ENCODE data around the gene OGA.

OGA gene

DNA sequence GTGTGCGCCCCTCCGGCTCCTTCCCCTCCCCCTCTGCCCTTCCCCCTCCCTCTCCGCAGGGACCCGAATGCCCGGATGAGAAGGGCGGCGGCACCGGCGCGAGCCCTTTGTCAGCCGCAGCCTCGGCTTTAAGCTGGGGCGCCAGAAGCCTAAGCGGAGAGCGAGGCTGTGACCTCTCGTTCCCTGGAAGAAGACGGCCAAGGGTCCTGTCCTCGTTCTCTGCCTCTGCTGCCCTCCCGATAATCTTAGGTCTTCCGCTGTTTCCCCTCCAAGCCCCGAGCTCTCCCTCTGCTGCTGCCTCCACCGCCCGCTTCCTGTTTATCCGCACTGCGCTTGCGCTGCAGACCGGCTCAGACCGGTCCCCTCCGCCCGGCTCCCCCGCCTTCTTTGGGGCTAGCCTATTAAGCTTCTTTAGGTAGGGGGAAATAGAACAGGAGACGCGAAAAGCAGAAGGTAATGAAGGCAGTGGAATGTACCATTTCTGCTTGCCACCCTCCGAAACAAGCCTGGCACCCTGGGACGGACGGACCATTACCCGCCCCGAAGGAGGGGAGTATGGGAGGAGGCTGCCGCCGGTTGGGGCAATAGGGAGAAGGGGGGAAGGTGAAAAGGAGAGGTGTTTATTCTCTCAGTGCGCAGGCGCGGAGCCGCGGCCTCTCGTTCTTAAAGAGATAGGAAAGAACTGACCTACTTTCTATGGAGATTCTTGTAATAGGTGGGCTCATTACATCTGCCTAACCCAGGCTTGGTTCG is at the start of gene OGA:
OGA (minus strand) TSS at position 326 of the 753 bp plus-strand sequence. CDS start 422 bp downstream, outside the sequence.
- DNase-seq, result peak; percentile 96

DNA sequence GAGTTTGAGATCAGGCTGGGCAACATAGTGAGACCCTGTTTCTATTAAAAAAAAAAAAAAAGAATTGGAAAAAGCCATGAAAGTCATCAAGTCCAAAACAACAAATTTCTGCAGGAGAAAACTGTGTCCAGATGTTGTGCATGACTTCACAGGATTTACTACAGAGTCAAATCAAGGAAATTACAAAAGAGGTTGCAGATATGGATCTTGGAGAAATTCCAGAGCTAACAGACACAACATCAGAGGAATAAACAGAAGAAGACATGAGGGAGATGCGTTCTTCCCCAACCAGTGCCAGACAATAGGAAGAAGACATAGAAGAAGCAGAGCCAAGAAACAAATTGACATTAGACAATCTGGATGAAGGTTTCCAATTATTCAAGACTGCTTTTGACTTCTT is 49.7 kb upstream of the OGA start:
- DNase-seq, result no peak

DNA sequence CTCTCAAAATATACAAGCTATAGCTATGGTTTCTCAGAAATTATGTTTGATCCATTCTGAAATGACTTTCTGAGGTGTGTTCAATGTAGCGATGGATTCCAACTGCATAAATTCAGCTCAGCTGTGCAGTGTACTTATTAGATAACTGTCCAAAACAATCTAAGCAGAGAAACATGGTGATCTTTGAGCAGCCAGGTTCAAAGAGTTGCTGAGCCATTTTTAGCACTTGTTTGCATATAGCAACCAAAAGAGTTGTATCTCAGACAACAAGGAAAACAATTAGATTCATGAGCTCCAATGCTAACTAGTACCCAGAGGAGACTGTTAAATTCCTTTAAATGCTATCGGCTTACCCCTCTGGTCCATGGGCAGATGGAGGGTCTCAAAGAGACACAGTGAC is 41.3 kb upstream of the OGA start:
- no peak for DNase-seq

DNA sequence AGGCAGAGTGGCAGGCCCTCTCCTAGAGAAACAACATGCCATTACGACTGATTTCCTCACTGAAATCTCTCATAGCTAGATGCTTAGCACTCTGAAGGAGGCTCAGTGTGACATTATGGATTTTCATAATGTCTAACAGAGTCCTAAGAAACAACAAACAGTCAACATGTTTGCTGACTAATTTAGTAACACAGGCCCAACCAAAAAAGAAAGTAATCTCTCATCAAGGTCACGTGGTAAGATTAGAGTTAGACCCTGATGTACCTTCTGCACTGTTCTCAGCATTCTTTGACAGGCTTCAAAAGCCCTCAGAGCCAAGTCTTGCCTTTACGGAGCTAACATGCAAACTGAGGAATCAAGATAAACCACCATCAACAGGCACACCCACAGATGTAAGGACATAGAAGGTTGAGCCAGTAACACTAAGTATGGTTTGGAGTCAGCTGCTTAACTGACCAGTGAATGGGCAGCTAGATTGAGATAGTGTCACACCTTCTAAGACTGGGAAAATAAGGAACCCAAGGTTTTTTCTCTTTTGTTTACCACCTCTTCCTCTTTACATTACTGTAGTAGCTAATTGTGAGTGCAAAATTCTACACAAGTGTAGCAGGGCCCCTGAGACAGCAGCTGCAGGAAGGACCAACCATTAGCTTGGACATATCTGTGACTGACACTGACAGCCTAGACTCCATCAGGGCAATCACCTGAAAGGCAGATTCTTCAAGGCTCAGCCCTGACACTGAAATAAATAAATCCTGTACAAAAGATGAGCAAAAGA is 40.7 kb upstream of the OGA start:
- DNase-seq, result no peak

DNA sequence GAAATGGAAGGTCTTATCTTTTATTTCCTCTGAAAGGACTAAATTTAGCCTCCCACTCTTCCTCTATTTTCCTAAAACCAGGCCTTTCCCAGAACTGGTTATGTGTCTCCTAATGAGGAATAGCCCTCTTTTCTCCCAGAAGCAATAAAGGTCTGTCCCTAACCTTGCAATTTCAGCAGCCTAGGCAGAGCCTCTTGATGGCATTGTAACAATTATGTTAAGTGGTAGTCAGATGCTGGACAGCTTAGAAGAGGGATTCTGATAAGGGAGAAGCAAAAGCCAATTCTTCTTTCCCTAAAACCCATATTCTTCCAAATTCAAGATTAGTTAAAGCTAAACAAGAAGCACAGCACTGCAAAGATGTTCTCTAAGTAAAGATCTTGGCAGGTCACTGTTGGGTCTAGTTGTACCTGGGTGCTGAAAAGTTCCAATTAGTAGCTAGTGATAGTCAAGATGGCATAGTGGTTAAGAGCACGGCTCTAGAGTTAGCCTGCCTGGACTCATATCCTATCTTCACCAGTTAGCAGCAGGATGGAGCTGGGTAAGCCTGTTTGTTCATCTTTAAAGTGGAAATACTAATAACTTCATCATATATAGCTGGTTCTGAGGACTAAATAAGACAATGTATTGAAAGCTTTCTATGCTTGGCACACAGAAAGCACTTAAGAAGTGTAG is 39.7 kb upstream of the OGA start:
- DNase-seq, result no peak

DNA sequence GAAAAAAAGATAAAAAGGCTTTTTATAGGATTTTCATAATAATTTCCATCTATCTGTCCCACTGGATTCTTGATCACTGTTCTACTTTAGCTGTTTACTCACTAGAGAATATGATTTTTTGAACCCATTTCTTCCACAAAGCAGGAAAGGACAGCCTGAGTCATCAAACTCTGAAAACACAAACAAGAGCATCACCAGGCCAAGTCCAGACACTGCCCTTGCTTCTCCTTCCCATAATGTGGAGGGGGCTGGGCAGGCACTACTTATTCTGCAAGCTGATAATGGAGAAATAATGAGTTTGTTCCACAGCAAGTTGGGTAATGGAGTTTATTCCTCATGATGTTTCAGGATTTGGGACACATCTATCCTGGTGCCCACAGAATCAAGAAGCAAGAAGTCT is 38.4 kb upstream of the OGA start:
- no peak for DNase-seq

DNA sequence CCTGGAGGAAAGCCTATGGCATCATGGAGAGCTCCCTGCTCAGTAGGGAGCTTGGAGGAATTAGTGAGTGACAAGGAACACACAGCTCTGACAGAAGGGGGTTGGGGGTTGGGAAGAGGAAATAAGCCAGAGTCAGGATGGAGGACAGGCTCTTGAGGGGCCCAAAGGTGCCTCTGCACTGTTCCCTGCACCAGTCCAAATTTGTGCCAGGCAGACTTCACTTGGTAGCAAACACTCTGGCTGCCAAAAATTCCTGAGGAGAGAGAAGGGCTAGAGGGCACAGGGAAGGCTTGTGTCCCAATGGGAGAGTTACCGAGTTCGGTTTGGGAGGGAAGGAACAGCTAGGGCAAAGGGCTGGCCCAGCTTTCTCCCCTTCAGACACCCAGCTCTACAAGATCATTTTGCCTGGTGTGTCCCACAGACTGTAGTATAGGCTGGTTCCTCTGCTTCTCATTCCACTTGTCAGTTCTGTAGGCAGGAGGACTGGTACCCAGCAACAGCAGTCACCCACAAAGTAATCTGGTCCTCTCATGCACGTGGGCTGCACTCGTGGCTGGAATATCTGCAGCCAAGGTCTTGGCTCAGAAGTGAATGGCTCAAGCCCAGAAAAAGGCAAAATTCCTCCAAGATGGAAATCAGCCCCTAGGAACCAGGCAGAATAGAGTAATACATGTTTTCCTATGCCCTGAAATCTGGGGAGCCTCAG is 33.3 kb upstream of the OGA start:
- no peak for DNase-seq

DNA sequence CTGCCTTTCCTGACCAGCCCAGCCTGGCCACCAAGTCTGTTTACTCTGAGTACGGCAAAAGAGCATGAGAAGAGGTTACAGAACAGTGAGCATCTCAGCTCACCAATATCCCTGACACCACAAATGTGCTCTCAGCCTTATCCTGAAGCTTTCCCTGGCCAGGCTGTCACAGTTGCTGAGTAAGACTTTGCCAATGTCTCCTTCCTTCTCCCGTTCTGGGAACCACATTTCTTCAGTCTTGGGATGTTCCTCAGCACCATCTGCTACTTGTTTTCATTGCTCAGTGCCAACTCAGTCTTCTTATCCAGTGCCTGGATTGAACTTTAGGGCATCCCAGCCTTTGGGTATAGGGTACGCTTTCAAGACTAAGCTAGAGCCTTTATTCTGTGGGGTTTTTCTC is 32.5 kb upstream of the OGA start:
- DNase-seq, result no peak

DNA sequence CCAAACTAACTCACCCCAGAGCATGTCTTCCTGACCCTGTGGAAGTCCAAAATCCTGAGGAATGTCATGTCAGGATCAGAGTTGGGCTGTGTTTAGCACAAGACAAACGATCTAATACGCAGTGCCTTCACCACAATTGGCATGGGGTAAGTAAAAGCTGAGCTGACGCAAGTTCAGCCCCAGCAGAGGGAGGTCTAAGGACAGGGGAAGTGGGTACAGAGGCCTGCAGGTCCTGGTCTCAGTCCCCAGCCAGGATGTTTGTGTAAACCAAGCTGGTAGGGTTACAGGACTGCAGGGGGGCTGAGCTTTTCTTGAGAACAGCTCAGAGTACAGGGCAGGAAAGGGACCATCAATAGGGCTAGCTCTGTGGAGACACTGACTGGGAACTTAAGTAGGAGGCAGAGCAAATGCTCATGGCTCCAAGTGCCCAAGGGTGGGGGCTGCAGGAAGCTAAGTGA is 30.7 kb upstream of the OGA start:
- no peak for DNase-seq

DNA sequence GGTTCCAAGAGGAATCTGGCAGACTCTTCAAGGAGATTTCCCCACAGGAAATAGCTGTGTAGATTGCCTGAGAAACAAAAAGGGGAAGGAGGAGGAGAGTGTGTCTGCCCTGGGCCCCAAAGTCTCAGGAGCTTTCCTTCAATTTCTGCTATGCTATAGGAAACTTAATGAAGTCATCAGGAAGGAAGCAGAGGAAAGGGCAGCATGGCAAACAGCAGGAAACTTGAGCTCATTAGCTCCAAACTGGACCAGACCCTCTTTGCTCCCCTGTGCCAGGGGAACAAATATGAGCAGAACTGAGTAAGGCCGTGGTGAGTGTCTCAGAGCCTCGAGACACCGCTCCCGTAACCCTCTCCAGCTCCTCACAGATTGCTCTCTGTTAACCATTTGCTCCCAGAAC is 30.2 kb upstream of the OGA start:
- no peak for DNase-seq

DNA sequence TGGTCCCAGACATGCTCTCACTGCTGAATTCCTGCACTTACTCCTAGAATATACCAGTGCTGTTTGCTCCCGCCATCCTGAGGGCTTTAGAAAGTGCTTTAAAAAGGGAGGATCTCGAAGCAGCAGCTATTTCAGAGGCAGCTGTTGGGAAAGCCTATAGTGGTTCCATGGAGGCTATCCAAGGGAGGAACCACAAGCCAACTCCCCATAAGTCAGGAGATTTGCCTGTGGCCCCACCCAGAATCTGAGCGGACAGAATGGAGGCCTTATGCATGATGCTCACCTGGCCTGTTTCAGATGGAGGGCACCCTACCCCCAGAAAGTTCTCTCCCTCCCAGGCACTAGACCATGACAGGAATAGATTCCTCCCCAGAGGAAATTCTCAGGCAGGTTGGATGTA is 27.6 kb upstream of the OGA start:
- no peak for DNase-seq

DNA sequence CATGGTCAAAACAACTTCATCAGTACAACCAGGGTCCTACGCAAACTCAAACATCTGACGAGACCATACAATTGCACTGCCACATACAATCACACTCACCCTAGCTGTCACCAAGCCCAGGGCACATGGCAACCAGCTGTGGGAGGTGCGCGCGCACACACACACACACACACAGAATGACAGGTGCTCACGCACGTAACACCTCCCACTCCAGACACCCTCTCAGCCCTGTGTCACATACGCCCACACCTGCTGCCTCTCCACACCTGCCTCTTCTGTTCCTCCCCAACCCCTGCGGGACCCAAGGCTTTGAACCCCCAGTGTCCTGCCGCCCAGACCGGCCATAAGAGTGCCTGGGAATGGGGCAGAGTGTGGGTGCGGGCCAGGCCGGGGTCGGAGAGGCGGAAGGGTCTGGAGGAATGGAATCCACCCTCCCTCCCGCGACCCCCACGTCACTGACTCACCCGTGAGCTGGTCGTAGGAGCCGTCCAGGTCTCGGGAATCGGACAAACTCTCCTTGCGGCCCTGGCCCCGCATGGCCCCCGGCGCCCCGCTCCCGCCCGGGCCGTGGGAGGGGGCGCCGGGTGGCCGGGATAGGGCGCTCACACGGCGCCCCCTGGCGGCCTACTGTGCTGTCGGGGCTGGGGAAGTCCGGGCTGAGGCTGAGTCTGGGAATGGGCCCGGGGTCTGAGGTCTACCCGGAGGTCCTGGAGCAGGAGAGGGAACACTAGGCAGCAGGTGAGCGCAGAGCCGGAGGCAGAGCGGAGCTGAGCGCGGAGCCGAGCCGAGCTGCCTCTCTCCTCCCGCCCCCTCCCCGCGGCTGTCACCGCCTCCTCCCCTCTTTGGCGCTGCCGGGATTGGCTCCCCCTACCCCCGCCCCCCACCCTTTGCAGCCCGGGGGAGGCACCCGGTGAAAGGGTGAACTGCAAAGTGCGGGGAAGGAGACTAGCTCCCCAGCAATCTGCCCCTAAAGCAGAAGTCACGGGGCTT is 25.1 kb upstream of the OGA start, which contains the start of gene KCNIP2:
KCNIP2 (minus strand) TSS at position 769 of the 990 bp plus-strand sequence; CDS start at position 537, 232 bp downstream.
- peak; percentile 68 for DNase-seq

DNA sequence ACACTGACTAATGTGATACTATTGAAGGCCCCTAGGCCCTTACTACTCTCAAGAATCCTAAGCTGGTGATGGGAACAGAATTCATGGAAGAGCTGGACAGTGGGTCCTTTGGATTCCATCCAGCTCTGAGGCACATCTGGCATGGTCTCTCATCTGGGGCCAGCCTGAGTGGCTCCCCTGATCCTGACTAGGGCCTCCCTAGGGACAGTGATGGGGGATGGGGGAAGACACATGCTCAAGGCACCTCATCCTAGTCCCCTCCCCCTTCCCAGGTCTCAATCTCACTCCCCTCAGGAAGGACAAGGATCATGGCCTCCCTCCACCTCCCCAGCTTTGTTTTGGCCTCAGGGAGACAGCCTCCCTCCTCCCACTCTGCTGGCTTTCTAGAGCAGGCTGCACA is 23.6 kb upstream of the OGA start:
- DNase-seq, result no peak

DNA sequence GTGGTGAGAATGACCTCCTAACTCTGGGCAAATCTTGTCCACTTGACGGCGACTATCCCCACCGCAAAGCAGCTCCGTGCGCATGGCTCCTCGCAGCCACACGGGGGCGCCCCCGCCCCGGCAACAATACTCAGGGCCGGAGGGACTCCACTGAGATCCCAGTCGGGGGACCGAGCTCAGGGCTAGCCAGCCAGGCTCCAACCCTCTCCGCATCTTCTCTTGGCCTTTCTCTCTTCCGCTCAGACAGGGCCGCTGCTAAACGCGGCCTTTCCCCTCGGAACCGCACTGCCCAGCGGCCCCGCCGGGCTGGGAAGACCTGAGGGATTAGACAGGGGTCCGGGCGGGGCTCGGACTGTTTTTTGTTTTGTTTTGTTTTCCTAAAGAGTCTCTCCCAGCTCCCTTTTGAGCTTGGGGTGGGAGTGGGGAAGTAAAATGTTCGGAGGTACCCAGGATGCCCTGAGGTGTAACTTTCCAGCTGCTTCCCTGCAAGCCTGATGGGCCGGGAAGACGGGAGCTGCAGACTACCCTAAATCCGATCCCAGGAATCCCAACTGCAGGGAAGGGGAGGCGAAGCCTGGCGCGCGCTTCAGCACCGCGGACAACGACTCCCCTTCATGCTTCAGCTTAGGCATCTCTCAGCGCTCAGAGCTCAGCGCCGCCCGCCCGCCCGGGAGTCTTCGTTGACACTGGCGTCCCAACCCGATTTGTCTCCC is 22.7 kb upstream of the OGA start:
- peak; percentile 72 for DNase-seq

DNA sequence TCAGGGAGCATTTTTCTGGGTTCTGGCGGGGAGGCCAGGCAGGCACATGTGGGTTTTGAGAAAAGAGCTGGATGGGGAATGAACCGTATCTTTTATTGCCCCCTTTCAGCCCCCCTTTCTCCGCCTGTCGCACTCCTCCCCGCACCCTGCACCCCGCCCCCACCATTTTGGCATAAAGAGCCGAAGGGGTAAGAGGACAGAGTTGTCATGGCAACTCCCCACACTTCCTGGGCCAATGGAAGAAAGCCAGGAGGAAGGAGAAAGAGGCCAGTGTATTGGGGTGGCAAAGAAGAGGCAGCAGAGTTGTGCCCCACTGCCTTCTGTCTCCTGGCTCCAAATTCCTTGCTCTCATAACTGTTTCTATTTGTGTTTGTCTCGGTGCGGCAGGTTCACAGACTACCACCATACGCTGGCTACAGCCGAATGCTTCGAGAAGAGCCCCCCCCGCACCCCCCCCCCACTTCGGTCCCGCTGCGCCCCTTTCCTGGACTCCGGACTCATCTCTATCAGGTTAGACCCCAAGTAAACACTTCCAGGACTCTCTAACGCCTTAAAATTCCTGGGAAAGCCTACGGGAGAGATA is 21.9 kb upstream of the OGA start:
- DNase-seq, result no peak

DNA sequence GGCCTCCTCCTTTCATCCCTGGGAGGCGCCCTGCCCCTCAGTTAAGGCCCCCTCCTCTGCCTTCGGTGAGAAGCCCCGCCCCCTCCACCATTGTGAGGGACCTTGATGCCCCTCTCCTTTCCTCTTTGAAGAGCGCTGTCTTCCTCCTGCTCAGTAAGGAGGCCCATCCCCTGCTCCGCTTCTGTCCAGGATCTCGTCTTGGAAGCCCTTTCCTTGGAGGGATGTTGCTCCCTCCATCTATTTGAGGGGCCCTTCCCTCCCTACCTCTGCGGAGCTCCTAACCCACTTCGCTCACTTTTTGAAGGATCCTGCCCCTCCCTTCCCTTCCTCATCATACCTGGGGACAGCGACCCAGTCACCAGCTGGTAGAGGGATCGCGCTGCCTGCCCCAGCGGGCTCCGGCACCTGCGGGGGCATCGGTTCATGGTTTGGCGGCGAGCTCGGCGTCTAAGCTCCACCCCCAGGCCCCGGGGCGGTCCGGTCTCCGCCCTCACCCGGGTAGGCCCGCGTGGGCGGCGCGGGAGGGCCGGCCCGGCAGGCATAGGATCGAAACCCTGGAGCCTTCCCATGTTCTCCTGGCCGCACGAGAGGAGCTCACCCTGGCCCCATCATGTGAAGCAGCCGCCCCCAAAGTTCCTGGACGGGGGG is 21.3 kb upstream of the OGA start:
- DNase-seq, result peak; percentile 64

DNA sequence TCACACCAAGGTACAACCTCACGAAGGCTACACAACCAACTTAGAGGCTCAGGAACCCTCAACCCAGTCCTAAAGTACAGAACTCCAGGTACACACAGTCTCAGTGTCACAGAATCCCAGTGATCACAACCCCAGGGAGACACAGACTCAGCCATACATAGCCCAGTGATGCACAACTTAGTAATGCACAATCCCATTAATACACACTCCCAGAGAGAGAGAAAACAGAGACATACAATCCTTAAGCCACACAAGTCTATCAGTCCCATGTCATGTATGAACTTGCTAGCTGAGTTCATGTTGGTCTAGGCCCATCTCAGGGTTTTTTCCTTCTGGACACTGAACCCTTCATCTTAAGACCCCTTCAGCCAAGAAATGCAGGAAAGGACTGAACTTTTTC is 20.8 kb upstream of the OGA start:
- DNase-seq, result no peak

DNA sequence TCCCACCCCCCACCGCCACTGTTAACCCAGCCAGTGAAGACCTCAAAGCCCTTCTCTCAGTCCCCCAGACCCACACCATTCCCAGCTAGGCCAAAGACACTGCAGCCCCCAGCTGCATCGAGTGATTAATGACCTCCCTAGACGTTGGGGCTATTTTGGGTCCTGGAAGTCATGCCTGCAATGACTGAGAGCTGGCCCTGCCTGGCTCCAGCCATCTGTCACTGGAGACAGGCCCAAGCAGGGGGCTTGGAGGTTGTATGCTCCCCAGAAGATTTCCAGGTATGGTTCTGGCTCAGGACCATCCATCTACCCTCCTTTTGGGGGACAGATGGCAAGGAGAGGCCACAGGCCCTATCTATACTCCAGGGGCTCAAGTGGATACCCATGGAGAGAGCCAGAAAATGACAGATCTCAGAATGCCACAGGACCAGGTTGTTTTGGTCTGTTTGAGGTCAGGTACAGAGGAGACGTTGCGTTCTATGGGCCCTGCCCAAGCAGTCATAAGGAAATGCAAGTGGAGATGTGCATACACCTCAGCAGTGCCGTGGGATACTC is 20.2 kb upstream of the OGA start:
- no peak for DNase-seq

DNA sequence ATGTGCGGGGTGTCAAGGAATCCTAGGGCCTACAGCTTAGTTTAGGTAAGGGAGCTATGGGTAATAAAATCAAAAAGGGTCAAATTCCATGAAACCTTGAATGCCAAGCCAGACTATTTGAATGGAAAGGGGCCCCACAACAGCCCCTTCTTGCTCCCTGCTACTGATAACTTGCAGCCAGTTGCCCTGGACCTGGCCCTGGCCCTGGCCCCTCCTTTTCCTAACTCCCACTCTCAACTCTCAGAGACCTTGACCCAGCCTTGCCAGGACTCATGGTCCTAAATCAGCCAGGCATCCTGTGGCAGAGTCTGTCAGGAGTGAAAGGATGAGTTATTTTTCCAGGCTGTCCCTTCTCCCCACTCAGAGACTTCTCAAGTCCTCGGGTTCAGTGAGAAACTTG is 19.5 kb upstream of the OGA start:
- no peak for DNase-seq

DNA sequence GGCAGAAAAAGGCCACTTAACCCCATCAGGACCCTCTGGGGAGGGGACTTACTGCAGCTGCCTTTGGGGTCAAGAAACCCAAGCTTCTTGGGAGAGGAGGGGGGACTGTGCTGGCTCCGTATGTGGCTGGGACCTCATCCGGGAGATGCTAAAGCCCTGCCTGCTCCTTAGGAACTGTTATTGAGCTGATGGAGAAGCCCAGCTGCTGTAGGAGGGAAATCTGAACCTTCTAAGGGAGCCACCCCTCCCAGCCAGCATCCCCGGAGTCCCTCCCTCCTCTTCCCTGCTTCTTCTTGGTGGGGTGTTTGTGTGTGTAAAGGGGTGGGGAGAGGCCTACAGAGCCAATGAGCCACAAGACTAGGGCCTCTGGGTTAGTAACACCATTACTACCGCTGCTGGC is 17.1 kb upstream of the OGA start:
- DNase-seq, result no peak
